GM19193 (cell line): ENCODE measurements around the gene PAXX.

ENCODE experiments used
- POLR2A ChIP-seq: IDR thresholded peaks from 4 replicates; pipeline ENCODE4 v1.6.1; 2011; ENCODE audit not compliant: insufficient read depth, insufficient read length; ENCODE audit errors: extremely low read depth

The PAXX gene

DNA sequence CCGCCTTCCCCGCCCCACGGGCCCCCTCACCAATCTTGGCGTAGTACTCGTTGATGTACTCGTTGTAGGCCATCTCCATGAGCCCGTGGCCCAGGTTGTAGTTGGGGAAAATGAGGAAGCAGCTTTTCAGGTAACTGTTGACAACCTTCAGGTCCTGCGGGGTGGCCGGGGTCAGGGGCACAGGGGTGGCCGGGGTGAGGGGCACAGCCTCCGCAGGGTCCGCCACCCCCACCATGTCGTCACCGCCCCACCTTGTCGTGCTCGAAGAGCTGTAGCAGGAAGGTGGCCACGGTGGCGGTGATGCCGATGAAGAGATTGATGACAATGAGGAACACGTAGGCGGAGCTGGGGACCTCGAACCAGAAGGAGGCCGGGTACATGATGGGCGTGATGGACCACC is 18.9 kb downstream of the PAXX start:
- no peak for TF ChIP-seq POLR2A

DNA sequence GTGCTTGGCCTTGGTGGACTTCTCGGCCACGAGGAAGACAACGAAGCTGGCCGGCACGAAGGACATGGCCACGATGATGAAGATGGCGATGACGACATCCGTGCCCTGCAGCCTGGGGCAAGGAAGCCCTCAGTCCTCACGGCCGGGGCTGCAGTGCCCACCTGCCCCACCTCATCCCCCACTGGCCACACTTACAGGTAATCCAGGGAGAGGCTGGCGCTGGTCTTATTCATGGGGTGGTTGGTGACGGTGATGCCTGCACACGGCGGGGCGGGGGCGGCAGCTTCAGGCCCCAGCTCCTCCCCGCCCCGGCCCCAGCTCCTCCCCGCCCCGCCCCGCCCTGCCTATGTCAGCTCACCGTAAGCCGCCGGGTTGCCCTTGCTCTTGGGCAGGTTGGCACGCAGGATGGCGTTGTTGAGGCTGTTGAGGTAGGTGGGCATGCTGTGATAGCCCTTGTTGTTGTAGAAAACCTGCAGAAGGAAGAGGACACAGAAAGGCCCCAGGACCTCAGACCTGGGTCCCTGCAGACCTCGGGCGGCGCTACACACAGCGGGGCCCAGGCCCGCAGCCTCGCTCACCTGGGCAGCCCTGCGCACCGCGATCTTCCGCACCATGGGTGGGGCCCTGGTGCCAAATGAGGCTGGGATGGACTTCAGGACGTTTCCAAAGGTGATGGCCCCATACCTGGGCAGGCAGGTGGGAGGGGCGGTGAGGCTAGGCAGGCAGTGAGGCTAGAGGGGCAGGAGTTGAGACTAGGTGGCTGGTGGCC is 19.9 kb downstream of the PAXX start:
- TF ChIP-seq POLR2A, result no peak

- no peak for TF ChIP-seq POLR2A
Observed at GRCh38 chr9:137012694-137013570, 20.7 kb downstream of the PAXX start.

GRCh38 chr9:137013571-137013940 is 21.3 kb downstream of the PAXX start:
- TF ChIP-seq POLR2A, result no peak

DNA sequence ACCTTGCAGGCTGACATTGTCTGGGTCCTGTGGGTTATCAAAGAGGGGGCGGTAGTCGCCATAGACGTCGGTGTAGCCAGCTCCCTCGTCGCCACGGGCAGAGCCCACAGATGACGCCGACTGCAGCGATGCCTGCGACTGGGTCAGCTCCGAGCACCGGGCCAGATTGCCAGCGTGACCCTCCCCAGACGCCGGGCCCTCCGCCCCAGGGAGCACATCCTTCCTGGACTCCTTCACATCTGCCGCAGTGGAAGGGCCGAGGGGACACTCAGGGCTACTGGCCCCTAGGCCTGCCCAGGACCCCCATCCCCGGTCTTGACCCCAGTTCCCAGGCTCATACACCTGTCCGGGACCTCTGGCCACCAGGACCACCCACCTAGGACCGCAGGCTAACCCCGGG is 21.9 kb downstream of the PAXX start:
- TF ChIP-seq POLR2A, result no peak

DNA sequence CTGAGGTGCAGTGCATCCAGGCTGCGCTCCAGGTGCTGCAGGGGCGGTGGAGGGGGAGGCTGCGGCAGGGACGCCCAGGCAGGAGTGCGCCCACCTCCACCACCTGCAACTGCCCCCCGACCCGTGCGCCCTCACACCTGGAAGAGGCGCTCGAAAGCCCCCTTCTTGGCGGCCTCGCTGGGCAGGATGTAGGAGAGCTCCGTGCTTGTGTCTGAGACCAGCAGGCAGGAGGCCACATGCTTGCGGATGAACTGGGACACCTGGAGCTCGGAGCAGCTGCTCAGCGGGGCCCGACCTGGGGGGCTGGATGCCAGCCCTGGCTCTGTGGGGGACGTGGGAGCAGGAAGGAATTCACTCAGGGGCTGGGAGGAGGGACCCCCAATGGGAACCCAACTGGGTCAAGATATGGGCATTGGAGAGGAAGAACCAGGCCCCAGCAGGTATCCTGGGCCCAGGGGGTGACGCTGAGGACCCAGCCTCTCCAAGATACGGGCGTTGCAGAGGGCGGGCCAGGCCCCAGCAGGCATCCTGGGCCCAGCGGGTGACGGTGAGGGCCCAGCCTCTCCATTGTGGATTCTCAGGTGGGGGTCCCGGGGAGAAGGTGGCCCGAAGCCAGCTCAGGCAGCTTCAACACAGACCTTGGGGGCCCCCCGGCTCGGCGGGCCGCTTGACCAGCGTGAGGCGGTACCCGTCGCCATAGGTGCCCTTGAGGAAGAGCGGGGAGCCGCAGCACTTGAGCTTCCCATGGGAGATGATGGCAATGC is 22.7 kb downstream of the PAXX start:
- no peak for TF ChIP-seq POLR2A

DNA sequence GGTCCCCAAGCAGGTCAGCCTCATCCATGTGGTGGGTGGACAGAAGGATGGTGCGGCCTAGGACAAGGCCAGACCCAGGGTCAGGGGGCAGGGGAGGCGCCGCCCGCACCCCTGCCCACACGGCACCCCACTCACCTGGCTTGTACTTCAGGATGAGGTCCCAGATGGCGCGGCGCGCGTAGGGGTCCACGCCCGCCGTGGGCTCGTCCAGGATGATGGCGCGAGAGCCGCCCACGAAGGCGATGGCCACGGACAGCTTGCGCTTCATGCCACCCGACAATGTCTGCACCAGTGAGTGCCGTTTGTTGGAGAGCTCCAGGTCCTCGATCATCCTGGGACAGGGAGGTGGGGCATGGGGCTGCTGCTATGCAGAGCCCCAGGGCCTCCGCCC is 23.3 kb downstream of the PAXX start:
- TF ChIP-seq POLR2A, result no peak

- TF ChIP-seq POLR2A, result no peak
Observed at GRCh38 chr9:137015976-137016375, 23.8 kb downstream of the PAXX start.

GRCh38 chr9:137016436-137016835 is 24.2 kb downstream of the PAXX start:
- TF ChIP-seq POLR2A, result no peak

DNA sequence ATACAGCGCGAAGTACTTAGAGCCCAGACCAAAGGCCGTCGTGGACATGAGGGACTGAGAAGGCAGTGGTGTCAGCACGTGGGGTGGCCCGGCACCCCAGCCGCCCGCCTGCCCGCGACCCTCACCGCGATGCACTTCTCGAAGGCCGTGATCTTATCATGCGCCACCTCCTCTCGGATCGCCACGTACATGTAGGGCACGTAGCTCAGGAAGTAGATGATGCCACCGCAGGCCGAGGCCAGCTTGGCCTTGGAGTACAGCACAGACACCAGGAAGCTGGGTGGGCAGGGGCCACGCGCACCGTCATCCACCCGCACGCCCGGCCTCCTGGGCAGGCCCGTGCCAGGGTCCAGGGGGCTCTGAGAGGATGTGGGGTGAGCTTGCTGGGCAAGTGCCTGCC is 24.8 kb downstream of the PAXX start:
- no peak for TF ChIP-seq POLR2A

- no peak for TF ChIP-seq POLR2A
Observed at GRCh38 chr9:137017791-137018497, 25.7 kb downstream of the PAXX start.

DNA sequence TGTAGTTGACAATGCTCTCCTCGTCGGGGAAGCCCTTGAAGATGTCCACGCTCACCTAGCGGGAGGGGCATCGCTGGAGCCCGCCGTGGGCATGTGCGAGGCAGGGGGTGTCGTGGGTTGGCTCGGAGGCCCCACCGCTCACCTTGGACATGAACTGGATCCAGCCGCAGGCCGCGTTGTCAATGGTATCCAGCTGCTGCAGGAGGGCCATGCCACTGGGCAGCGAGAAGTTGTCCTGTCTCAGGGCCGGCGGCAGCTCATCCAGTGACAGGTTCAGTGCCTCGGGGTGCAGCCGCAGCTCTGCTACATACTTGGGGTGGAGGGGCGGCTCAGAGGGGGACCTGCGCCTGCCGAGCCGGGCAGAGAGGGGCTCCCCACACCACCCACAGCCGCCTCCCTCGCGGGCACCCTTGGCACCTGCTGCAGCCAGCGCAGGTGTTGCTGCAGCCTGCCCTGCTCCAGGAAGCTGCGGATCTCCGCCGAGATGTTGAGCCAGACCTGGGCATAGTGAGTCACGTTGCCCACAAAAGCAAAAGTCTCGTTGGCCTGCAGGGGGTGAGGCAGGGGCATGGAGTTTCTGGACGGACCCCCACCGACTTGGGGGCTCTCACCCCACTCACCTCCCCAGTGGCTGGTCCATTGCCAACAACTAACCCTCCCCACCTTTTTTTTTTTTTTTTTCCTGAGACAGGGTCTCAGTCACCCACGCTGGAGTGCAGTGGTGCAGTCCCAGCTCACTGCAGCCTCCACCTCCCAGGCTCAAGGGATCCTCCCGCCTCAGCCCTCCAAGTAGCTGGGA is 26.7 kb downstream of the PAXX start:
- TF ChIP-seq POLR2A, result no peak

DNA sequence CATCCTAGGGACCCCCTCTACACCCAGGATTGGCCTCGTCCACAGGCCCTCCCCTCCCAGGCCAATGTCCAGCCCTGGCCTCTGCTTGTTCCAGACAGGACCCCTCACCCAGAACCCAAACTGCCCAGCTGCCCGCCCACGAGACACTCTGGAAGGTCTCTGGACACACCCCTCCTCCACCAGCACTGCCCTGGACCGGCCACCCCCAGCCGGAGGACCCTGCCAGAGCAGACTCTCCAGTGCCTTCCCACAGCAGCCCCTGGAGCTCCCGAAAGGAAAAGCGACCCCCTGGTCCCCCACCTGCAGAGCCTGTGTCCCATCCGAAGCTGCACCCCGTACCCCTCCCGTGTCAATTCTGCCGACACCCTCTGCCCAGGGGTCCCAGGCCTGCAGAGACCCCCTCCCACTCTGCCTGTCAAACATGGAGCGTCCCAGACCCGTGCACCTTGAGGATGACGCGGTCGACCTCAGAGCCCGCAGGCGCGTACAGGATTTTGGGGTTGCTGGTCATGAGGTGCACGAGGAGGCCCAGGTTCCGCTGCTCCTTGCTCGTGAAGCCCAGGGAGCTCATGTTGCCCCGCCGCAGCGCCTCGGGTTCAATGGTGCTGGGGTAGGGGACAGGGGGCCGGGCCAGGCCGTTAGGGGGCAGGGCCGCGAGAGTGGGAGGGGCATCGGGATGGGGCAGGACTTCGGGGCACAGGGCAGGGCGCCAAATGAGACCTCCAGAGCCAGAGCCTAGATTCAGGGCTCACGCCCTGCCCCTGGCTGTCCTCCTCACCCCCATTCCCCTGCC is 27.9 kb downstream of the PAXX start:
- no peak for TF ChIP-seq POLR2A
